Central memory CD8-positive, alpha-beta T cell (primary cell): Measurements from ENCODE around the gene KRTAP4-16.
"Not testable (repeated sequence)": the region's sequence is repeated elsewhere in the genome, so short reads cannot be mapped to it uniquely, and the experiment has no call there.

Source experiments
- ATAC-seq: fragments of 150-1000 bp; cut with Tn5 transposase; replicated peaks from 2 replicates; pipeline ENCODE4 v1.10.0; 2022; ENCODE audit warnings: mild to moderate bottlenecking, moderate FRiP score, moderate number of reproducible peaks; ENCODE audit not compliant: poor library complexity, severe bottlenecking; ENCODE audit errors: extremely low read depth
- DNase-seq, 2 donors: peaks; one replicate each; pipeline ENCODE4 v3.0.0; 2021; ENCODE audit warnings: low spot score in 2 of 2
- H3K27ac Mint-ChIP-seq: one replicate; pipeline ENCODE4 v1.8.0; 2022; ENCODE audit warnings: low read depth, mild to moderate bottlenecking, moderate library complexity, mixed read lengths
- H3K27me3 Mint-ChIP-seq: one replicate; pipeline ENCODE4 v1.8.0; 2022; ENCODE audit warnings: mixed read lengths
- H3K36me3 Mint-ChIP-seq: one replicate; pipeline ENCODE4 v1.8.0; 2022; ENCODE audit warnings: mild to moderate bottlenecking, moderate library complexity, mixed read lengths; ENCODE audit not compliant: insufficient read depth
- H3K4me1 Mint-ChIP-seq: one replicate; pipeline ENCODE4 v1.8.0; 2022; ENCODE audit warnings: mixed read lengths
- H3K4me3 Mint-ChIP-seq: one replicate; pipeline ENCODE4 v1.8.0; 2022; ENCODE audit warnings: mild to moderate bottlenecking, moderate library complexity, mixed read lengths
- H3K9me3 Mint-ChIP-seq: one replicate; pipeline ENCODE4 v1.8.0; 2022; ENCODE audit warnings: mixed read lengths

KRTAP4-16 gene

GRCh38 chr17:41084100-41084856 lies 17.7 kb downstream of the KRTAP4-16 start, which contains the start of gene KRTAP4-7:
KRTAP4-7 (plus strand) TSS chr17:41084150; CDS start chr17:41084207, 57 bp downstream.
- peaks cover 57% of the 10 kb centered on the region for H3K27me3 Mint-ChIP-seq
- H3K4me1 Mint-ChIP-seq, ATAC-seq, H3K27ac Mint-ChIP-seq, H3K36me3 Mint-ChIP-seq, H3K4me3 Mint-ChIP-seq, H3K9me3 Mint-ChIP-seq, DNase-seq: not testable (repeated sequence)

- not testable (repeated sequence) for H3K4me1 Mint-ChIP-seq, ATAC-seq, DNase-seq, H3K27ac Mint-ChIP-seq, H3K4me3 Mint-ChIP-seq, H3K9me3 Mint-ChIP-seq, H3K36me3 Mint-ChIP-seq
- H3K27me3 Mint-ChIP-seq: peaks cover 49% of the 10 kb centered on the region
Observed at GRCh38 chr17:41083427-41083826, 18.6 kb downstream of the KRTAP4-16 start.

GRCh38 chr17:41082626-41083025 lies 19.4 kb downstream of the KRTAP4-16 start:
- no peak overlapping the region for H3K4me3 Mint-ChIP-seq
- H3K27ac Mint-ChIP-seq: no peak overlapping the region
- DNase-seq: no peak
- peaks cover 49% of the 10 kb centered on the region for H3K27me3 Mint-ChIP-seq
- no peaks in the 10 kb centered on the region for H3K4me1 Mint-ChIP-seq
- ATAC-seq: no peak
- H3K36me3 Mint-ChIP-seq: no peaks in the 10 kb centered on the region
- no peaks in the 10 kb centered on the region for H3K9me3 Mint-ChIP-seq

- Mint-ChIP-seq H3K36me3 (no peaks in the 10 kb centered on the region), H3K4me1 (no peaks in the 10 kb centered on the region), H3K4me3 (no peak overlapping the region), H3K27ac (no peak overlapping the region), H3K9me3 (no peaks in the 10 kb centered on the region), H3K27me3 (peaks cover 51% of the 10 kb centered on the region)
- DNase-seq: no peak
- ATAC-seq: no peak
Observed at GRCh38 chr17:41076788-41077187, 25.2 kb downstream of the KRTAP4-16 start.

GRCh38 chr17:41073676-41074075 lies 28.3 kb downstream of the KRTAP4-16 start:
- peaks cover 36% of the 10 kb centered on the region for H3K27me3 Mint-ChIP-seq
- no peak overlapping the region for H3K27ac Mint-ChIP-seq
- no peak for DNase-seq

GRCh38 chr17:41071606-41072360 lies 30.2 kb downstream of the KRTAP4-16 start:
- Mint-ChIP-seq H3K27me3 (peaks cover 22% of the 10 kb centered on the region), H3K4me3 (no peak overlapping the region), H3K9me3 (no peaks in the 10 kb centered on the region), H3K27ac (no peak overlapping the region), H3K4me1 (no peaks in the 10 kb centered on the region), H3K36me3 (no peaks in the 10 kb centered on the region)
- no peak for ATAC-seq
- no peak for DNase-seq

More at GRCh38 chr17:41073676-41074075, 28.3 kb downstream of the KRTAP4-16 start:
- no peak for ATAC-seq
- Mint-ChIP-seq H3K4me1 (no peaks in the 10 kb centered on the region), H3K9me3 (no peaks in the 10 kb centered on the region), H3K36me3 (no peaks in the 10 kb centered on the region), H3K4me3 (no peak overlapping the region)

GRCh38 chr17:41069031-41069430 lies 33.0 kb downstream of the KRTAP4-16 start:
- Mint-ChIP-seq H3K4me3 (no peak overlapping the region), H3K4me1 (no peaks in the 10 kb centered on the region), H3K27me3 (no peaks in the 10 kb centered on the region), H3K36me3 (no peaks in the 10 kb centered on the region), H3K27ac (no peak overlapping the region), H3K9me3 (no peaks in the 10 kb centered on the region)
- ATAC-seq (no peak), DNase-seq (no peak)

GRCh38 chr17:41067281-41067680 lies 34.7 kb downstream of the KRTAP4-16 start:
- Mint-ChIP-seq H3K27me3 (peaks cover under 1% of the 10 kb centered on the region), H3K36me3 (no peaks in the 10 kb centered on the region), H3K4me1 (no peaks in the 10 kb centered on the region), H3K27ac (no peak overlapping the region), H3K4me3 (no peak overlapping the region), H3K9me3 (no peaks in the 10 kb centered on the region)
- ATAC-seq (no peak), DNase-seq (no peak)

- Mint-ChIP-seq H3K36me3 (no peaks in the 10 kb centered on the region), H3K27me3 (peaks cover 13% of the 10 kb centered on the region), H3K4me1 (no peaks in the 10 kb centered on the region), H3K4me3 (no peak within 1 kb of the TSS), H3K9me3 (no peaks in the 10 kb centered on the region), H3K27ac (no peak within 1 kb of the TSS)
- no peak for ATAC-seq
- DNase-seq: no peak
Observed at GRCh38 chr17:41065829-41066624, 36.0 kb downstream of the KRTAP4-16 start, which contains the start of gene KRTAP2-4. KRTAP2-4 (minus strand) TSS chr17:41065879; CDS start chr17:41065845, 34 bp downstream.

- not testable (repeated sequence) for H3K9me3 Mint-ChIP-seq
Observed at GRCh38 chr17:41065016-41065689, 36.9 kb downstream of the KRTAP4-16 start.

GRCh38 chr17:41064301-41064700 lies 37.7 kb downstream of the KRTAP4-16 start:
- Mint-ChIP-seq H3K4me3 (no peak overlapping the region), H3K9me3 (no peaks in the 10 kb centered on the region), H3K36me3 (no peaks in the 10 kb centered on the region), H3K4me1 (no peaks in the 10 kb centered on the region), H3K27ac (no peak overlapping the region), H3K27me3 (peaks cover 30% of the 10 kb centered on the region)
- ATAC-seq: no peak
- DNase-seq: no peak

More at GRCh38 chr17:41065016-41065689, 36.9 kb downstream of the KRTAP4-16 start:
- H3K36me3 Mint-ChIP-seq, H3K4me1 Mint-ChIP-seq, H3K4me3 Mint-ChIP-seq, DNase-seq, H3K27ac Mint-ChIP-seq, ATAC-seq: not testable (repeated sequence)
- peaks cover 22% of the 10 kb centered on the region for H3K27me3 Mint-ChIP-seq

- Mint-ChIP-seq H3K4me1 (no peaks in the 10 kb centered on the region), H3K36me3 (no peaks in the 10 kb centered on the region), H3K27ac (no peak overlapping the region), H3K4me3 (no peak overlapping the region), H3K9me3 (no peaks in the 10 kb centered on the region), H3K27me3 (peaks cover 39% of the 10 kb centered on the region)
- ATAC-seq (no peak), DNase-seq (no peak)
Observed at GRCh38 chr17:41063449-41063848, 38.6 kb downstream of the KRTAP4-16 start.
